GM06990 (cell line): ENCODE results near the gene CD248.
"Not testable (repeated sequence)": the region's sequence is repeated elsewhere in the genome, so short reads cannot be mapped to it uniquely, and the experiment has no call there.

Experiments
- DNase-seq: peaks from one replicate; pipeline ENCODE4 v3.0.0-alpha.2; 2011; ENCODE audit not compliant: insufficient read length; ENCODE audit errors: extremely low read depth
- H3K27me3 ChIP-seq: replicated peaks from 2 replicates; pipeline ENCODE4 v1.6.0; 2011; ENCODE audit warnings: low read length; ENCODE audit not compliant: control insufficient read depth, insufficient read depth
- H3K36me3 ChIP-seq: 2 replicates; pipeline ENCODE4 v1.5.1; 2011; ENCODE audit warnings: low read length; ENCODE audit not compliant: control insufficient read depth, insufficient read depth
- H3K4me3 ChIP-seq: replicated peaks from 2 replicates; pipeline ENCODE4 v1.5.1; 2011; ENCODE audit warnings: low read depth, mild to moderate bottlenecking, control low read depth, low read length
- CTCF ChIP-seq: IDR thresholded peaks from 2 replicates; pipeline ENCODE4 v1.5.1; 2011; ENCODE audit warnings: low read length, control low read depth, mild to moderate bottlenecking, inconsistent platforms; ENCODE audit not compliant: insufficient read depth, poor library complexity, severe bottlenecking

CD248 gene

GRCh38 chr11:66325263-66325671 is 8.4 kb upstream of the CD248 start:
- no peak for TF ChIP-seq CTCF
- no peak overlapping the region for H3K4me3 ChIP-seq
- DNase-seq: no peak
- no peaks in the 10 kb centered on the region for H3K27me3 ChIP-seq
- no peaks in the 10 kb centered on the region for H3K36me3 ChIP-seq

- Histone ChIP-seq H3K36me3 (no peaks in the 10 kb centered on the region), H3K27me3 (no peaks in the 10 kb centered on the region), H3K4me3 (no peak overlapping the region)
- TF ChIP-seq CTCF: no peak
- no peak for DNase-seq
Measured at GRCh38 chr11:66324664-66325063, 7.8 kb upstream of the CD248 start.

- no peak overlapping the region for H3K4me3 ChIP-seq
- no peaks in the 10 kb centered on the region for H3K36me3 ChIP-seq
Measured at GRCh38 chr11:66323684-66324083, 6.8 kb upstream of the CD248 start.

GRCh38 chr11:66322732-66323427 is 6.0 kb upstream of the CD248 start:
- Histone ChIP-seq H3K4me3 (no peak overlapping the region), H3K36me3 (no peaks in the 10 kb centered on the region), H3K27me3 (no peaks in the 10 kb centered on the region)
- no peak for DNase-seq
- no peak for TF ChIP-seq CTCF

More at GRCh38 chr11:66323684-66324083, 6.8 kb upstream of the CD248 start:
- DNase-seq: no peak
- no peaks in the 10 kb centered on the region for H3K27me3 ChIP-seq
- no peak for TF ChIP-seq CTCF

- Histone ChIP-seq H3K27me3 (no peaks in the 10 kb centered on the region), H3K4me3 (no peak overlapping the region), H3K36me3 (no peaks in the 10 kb centered on the region)
- TF ChIP-seq CTCF: no peak
- no peak for DNase-seq
Measured at GRCh38 chr11:66321606-66322005, 4.8 kb upstream of the CD248 start.

- not testable (repeated sequence) for H3K36me3 ChIP-seq, H3K4me3 ChIP-seq, H3K27me3 ChIP-seq, DNase-seq
Measured at GRCh38 chr11:66320748-66321147, 3.9 kb upstream of the CD248 start.

- H3K4me3 ChIP-seq, H3K27me3 ChIP-seq, DNase-seq, H3K36me3 ChIP-seq: not testable (repeated sequence)
Measured at GRCh38 chr11:66320289-66320688, 3.4 kb upstream of the CD248 start.
